NCI-H446 treated with DMSO at 0.1 percent for 48 hours (cell line): ENCODE measurements around the gene TMEM154.

ENCODE experiments used
- DNase-seq: peaks from one replicate; lab custom pipeline; 2025; lab: John Stamatoyannopoulos, UW

Gene TMEM154, protein sequence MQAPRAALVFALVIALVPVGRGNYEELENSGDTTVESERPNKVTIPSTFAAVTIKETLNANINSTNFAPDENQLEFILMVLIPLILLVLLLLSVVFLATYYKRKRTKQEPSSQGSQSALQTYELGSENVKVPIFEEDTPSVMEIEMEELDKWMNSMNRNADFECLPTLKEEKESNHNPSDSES

GRCh38 chr4:152679414-152680281 lies at the start of gene TMEM154:
Gene TMEM154 (minus strand): TSS chr4:152679997. CDS start chr4:152679933, 64 bp downstream.
- no peak for DNase-seq

DNA sequence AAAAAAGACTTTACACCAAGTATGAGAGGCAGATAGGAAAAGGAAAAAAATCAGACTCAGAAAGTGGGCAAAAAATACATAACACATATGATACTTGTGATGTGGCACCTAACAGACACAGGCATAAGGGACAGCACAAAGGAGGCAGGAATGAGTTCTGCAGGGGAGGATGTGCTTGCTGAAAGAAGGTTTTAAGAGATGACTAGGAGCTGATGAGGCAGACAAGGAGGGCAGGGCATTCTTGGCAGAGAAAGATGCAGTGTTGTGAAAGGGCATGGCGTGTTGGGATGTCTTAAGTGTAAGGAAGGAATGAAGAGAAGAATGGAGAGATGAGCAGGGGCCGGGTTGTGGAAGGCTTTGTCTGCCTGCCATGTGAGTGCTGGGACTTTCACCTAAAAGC lies 49.7 kb upstream of the TMEM154 start:
- DNase-seq = no peak

DNA sequence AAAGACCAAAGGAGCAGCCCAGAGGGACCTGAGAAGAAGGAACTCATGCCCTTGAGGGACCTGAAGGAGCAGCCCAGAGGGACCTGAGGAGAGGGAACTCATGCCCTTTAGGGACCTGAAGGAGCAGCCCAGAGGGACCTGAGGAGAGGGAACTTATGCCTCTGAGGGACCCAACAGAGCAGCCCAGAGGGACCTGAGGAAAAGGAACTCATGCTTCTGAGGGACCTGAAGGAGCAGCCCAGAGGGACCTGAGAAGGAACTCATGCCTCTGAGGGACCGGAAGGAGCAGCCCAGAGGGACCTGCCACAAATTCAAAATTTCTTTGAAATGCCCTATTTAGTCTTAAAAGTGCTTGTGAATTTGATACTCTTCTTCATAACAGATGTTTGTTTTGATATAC lies 48.5 kb upstream of the TMEM154 start:
- no peak for DNase-seq

DNA sequence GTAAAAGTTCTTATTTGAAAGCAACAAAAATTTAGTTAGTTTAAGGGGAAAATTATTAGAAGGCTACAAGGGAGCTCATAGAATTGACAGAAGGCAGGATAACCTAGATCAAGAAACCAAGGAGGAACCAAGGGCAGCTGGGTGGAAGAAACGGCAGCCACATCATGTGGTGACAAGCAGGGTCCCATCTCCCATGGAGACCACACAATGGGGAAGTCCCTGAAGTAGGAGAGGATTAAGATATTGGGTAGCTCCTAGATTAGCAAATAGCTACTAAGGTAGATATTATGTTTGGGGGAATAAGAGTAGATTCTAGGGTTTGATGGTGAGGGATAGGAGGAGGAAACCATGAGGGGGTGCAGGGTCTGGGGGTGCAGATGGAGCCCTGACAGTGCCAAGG lies 48.0 kb upstream of the TMEM154 start:
- DNase-seq = no peak

- DNase-seq = no peak
Measured at GRCh38 chr4:152724494-152724893, 44.7 kb upstream of the TMEM154 start.

- DNase-seq = no peak
Measured at GRCh38 chr4:152723236-152723635, 43.4 kb upstream of the TMEM154 start.

- DNase-seq = no peak
Measured at GRCh38 chr4:152719801-152720556, 40.2 kb upstream of the TMEM154 start.

DNA sequence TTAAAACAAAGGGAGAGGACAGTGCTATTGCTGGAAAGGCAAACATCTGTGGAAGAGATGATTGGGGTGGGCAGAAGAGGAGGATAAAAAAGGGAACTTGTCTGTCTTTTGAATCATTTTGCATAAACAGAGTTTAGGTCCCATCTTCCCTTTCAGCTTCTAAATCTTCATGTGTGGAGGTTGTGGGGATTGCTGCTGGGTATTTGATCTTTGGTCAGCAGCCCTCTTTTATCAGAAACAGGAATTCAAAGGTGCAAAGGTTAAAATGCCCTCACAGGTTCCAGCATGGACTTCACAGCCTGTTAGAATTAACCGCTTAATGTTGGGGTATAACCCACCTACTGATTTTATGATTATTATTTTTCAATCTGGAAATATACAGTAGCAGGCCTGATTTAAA lies 39.5 kb upstream of the TMEM154 start:
- no peak for DNase-seq

DNA sequence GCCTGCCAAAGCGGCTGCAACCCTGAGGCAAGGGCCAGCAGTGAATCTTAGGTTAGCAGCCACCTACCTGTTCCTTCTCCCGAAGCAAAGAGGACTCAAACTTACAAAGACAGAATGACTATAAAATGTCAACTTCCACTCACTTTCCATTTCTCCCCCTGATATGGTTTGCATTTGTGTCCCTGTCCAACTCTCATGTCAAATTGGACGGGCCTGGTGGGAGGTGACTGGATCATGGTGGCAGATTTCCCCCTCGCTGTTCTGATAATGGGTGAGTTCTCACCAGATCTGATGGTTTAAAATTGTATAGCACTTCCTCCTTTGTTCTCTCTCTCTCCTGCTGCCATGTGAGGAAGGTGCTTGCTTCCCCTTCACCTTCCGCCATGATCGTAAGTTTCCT lies 35.3 kb upstream of the TMEM154 start:
- no peak for DNase-seq

- no peak for DNase-seq
Measured at GRCh38 chr4:152713951-152714705, 34.3 kb upstream of the TMEM154 start.

DNA sequence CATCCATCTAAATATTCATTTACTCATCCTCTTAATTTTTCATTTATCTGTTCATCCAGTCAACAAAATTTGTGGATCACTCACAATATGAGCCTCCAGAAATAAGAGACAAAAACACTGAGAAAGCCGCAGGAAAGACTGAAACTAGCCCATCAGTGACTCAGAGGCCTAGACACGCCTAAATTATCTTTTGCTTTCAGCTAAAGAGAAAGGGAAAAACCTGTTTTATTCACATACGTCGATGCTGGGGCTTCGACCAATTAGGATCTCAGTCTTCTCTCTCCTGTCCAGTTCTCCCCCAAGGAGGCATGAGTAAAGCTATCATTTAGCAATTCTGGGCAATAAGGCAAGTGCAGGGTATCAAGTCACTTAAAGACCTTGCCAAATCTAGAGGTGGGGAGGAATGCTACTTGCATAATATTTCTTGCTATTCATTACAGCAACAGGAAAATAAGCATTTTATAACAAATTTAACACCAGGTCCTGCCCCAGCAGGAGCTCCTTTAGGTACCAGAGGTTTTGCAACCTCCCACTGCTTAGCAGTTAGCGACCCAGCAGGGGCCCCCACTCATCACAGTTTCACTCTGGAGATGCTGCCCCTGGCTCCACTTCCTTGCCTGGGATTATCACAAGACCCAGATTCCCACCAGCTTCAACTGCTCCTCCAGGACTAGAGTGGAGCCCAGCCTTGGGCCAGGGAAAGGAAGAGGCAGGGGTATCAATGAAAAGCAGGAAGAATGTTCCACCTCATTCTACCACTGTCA lies 30.1 kb upstream of the TMEM154 start:
- DNase-seq = no peak

DNA sequence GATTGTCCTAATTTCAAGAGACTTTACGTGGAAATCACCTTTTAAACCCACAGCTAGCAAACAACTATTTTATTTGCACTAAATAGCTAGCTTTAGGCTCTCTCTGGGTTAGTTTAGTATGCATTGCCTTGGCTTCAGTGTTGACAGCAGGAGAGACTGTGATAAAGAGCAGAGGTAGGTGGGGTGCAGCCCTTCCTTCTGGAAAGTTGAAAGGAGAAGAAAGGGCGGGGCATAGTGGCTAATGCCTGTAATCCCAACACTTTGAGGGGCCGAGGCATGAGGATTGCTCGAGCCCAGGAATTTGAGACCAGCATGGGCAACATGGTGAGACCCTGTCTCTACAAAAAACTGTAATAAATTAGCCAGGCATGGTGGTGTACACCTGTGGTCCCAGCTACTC lies 29.0 kb upstream of the TMEM154 start:
- no peak for DNase-seq

GRCh38 chr4:152708361-152708760 lies 28.6 kb upstream of the TMEM154 start:
- no peak for DNase-seq

DNA sequence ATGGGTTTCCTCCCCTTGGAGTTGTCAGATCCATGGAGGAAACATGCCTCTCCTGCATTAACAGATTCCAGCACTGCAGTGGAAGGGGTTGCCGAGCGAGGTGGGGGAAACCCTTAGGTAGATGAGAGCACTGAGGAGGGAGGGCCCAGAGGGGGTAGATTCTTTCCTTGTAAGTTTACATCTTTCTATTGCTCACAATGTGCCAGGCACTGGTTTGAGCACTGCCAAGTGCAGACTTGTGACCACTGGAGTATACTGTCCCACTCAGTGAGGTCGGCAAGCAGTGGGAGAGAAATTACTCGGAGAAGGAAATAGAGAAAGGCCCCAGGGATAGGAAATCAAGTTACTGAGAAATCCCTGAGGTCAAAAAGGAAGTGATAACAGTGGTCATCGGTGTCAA lies 27.8 kb upstream of the TMEM154 start:
- no peak for DNase-seq

- DNase-seq = no peak
Measured at GRCh38 chr4:152705903-152706302, 26.1 kb upstream of the TMEM154 start.

GRCh38 chr4:152704788-152705187 lies 25.0 kb upstream of the TMEM154 start:
- no peak for DNase-seq

DNA sequence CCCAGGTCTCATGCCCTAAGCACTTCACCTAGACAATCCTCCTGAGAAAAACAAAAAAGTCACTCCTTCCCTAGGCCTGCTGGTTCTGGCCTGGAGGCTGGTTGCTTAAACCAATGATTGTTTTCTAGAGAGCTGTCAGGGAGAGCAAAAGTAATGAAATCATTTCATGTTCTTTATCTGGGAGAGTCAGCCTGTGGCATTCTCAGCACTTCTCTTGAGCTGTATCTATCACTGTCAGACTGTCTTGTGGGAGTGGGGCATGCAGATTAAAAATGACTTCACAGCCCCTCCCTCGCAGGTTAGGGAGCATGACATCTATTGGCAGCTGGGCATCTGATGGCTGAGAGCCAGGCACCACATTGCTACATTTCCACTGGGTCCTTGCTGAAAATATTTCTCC lies 20.4 kb upstream of the TMEM154 start:
- DNase-seq = no peak

- no peak for DNase-seq
Measured at GRCh38 chr4:152699313-152699712, 19.5 kb upstream of the TMEM154 start.

GRCh38 chr4:152698089-152698499 lies 18.3 kb upstream of the TMEM154 start:
- no peak for DNase-seq

GRCh38 chr4:152697284-152698088 lies 17.7 kb upstream of the TMEM154 start:
- DNase-seq = no peak
